Testis (tissue), 2 donors: ENCODE measurements around the gene CDH23.

ENCODE experiments used
- CTCF ChIP-seq, 3 experiments: fragments of 450-650 bp in 2 of 3; fragments of 200-600 bp in 1 of 3; sonication (generic) in 1 of 3; IDR thresholded peaks; one replicate each; pipeline ENCODE4 v1.5.1; 2016 to 2019; ENCODE audit warnings: antibody characterized with exemption in 3 of 3, mild to moderate bottlenecking in 2 of 3, moderate library complexity in 1 of 3
- POLR2A ChIP-seq: fragments of 450-650 bp; IDR thresholded peaks from one replicate; pipeline ENCODE4 v1.6.1; 2017; ENCODE audit warnings: antibody characterized with exemption, mild to moderate bottlenecking, moderate library complexity

GRCh38 chr10:71687077-71687476 is 290.4 kb downstream of the CDH23 start:
- TF ChIP-seq CTCF (IDR thresholded peaks at IDR 0.05) (no peak), POLR2A (no peak)
